ENCODE measurements around the gene WDR45.
A peak's percentile ranks its signal among the peaks of the same experiment; 100 is the strongest.

The WDR45 gene

DNA sequence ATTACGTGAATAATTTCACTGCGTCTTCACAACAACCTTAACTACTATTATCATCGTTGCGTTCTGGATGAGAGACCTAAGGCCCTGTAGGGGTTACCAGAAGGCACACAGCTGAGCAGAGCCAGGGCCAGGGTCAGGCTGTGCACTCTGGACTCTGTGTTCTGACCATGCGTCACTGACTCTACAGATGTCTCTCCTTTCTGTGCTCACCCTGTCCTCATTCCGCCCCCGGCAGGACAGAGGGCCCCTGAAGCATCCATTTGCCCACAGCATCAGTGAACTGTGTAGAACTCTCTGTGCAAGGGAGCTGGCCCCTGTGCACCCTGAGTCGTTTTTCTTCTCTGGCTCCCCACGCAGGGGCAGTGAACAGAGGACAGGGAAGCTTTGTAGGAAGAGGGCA, 22.5 kb upstream of the WDR45 start:
- TF ChIP-seq, protein P1, sequence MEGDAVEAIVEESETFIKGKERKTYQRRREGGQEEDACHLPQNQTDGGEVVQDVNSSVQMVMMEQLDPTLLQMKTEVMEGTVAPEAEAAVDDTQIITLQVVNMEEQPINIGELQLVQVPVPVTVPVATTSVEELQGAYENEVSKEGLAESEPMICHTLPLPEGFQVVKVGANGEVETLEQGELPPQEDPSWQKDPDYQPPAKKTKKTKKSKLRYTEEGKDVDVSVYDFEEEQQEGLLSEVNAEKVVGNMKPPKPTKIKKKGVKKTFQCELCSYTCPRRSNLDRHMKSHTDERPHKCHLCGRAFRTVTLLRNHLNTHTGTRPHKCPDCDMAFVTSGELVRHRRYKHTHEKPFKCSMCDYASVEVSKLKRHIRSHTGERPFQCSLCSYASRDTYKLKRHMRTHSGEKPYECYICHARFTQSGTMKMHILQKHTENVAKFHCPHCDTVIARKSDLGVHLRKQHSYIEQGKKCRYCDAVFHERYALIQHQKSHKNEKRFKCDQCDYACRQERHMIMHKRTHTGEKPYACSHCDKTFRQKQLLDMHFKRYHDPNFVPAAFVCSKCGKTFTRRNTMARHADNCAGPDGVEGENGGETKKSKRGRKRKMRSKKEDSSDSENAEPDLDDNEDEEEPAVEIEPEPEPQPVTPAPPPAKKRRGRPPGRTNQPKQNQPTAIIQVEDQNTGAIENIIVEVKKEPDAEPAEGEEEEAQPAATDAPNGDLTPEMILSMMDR (conservative IDR thresholded peaks at IDR 0.05), result no peak
- no peak for TF ChIP-seq ZFX (IDR thresholded peaks at IDR 0.05)
- H3K27ac ChIP-seq, result peak overlapping the region; percentile 84

DNA sequence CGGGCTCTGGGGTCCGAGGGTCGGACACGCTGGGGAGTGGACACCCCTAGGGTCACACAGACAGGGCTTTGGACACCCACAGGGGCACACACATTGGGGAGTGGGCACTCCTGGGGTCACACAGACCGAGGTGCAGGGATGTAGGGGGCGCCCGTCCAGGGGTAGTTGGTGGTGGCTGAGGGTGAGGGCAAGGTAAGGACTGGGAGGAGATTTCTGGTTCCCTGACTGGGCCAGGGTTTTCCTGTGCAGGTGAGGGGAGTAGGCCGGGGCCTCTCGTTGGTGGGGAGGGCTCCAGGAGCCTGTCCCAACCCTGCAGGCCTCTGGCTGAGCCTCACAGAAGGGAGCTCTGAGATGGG, 21.9 kb upstream of the WDR45 start:
- TF ChIP-seq, protein P1 (conservative IDR thresholded peaks at IDR 0.05), result no peak
- no peak for TF ChIP-seq ZFX (IDR thresholded peaks at IDR 0.05)
- peak overlapping the region; percentile 84 for H3K27ac ChIP-seq

DNA sequence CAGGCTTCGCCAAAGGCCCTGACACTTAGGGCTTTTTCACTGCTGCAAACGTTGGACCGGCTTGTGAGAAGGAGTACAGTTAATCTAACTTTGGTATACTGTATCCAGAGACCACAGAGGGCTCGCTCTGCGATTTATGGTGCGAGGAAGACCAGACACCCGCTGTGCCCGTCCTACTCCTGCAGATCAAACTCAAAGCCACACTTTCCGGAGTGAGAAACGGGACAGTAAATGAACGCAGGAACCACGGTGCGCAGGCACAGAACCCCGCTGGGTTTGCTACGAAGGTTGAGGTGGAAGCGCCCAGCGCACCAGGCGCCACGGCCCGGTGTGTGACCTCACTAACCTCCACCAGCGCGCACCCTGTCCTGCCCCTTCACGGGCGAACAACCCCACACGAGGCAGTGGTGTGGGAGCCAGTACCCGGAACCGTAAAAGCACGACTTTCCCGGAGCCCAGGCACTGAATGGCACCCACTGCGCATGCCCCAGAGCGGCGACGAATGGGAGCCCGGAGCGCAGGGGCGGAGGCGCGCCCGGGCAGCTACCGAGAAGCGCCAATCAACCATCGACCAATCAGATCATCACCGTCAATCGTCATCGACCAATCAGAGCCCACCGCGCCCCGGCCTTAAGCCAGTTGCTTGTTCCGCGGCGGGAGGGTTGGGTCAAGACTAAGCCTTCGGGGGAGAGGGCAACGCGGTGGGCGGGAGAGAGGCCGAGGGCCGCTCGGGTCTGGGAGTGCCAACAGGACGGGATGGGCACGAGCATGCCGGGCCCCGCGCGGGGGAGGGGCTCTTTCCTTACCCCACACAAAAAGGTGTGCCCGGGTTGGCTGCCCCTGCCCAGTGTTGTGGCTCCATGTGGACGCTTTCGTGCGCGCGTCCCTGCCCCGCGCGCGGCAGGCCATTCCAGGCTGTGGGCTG, 21.3 kb upstream of the WDR45 start:
- peak; percentile 23; the same call in 1 of the 2 replicates for TF ChIP-seq ZFX (IDR thresholded peaks at IDR 0.05)
- TF ChIP-seq, protein P1 (conservative IDR thresholded peaks at IDR 0.05), result no peak
- H3K27ac ChIP-seq, result peak overlapping the region; percentile 84

DNA sequence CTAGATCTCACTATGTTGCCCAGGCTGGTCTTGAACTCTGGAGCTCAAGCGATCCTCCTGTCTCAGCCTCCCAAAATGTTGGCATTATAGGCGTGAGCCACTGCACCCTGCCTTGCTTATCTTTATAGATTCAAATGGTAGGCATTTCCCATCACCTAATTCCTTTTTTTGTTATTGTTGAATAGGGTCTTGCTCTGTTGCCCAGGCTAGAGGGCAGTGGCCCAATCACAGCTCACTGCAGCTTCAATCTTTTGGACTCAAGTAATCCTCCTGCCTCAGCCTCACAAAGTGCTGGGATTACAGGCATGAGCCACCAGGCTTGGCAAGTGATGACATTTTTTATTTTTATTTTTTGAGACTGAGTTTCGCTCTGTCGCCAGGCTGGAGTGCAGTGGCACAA, 16.7 kb upstream of the WDR45 start:
- no peak overlapping the region for H3K27ac ChIP-seq
- TF ChIP-seq, protein P1 (conservative IDR thresholded peaks at IDR 0.05), result no peak
- TF ChIP-seq ZFX (IDR thresholded peaks at IDR 0.05), result no peak

DNA sequence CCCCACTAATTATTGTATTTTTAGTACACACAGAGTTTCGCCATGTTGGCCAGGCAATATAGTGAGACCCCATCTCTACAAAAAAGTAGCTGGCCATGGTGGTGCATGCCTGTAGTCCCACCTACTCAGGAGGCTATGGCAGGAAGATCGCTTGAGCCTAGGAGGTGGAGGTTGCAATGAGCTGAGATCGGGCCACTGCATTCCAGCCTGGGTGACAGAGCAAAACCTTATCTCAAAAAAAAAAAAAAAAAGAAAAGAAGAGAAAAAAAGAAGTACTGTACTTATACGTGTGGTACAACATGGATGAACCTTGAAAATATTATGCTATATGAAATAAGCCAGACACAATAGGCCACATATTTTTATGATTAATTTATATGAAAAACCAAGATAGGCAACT, 9.9 kb upstream of the WDR45 start:
- no peak for TF ChIP-seq ZFX (IDR thresholded peaks at IDR 0.05)
- TF ChIP-seq, protein P1 (conservative IDR thresholded peaks at IDR 0.05), result no peak
- no peak overlapping the region for H3K27ac ChIP-seq

DNA sequence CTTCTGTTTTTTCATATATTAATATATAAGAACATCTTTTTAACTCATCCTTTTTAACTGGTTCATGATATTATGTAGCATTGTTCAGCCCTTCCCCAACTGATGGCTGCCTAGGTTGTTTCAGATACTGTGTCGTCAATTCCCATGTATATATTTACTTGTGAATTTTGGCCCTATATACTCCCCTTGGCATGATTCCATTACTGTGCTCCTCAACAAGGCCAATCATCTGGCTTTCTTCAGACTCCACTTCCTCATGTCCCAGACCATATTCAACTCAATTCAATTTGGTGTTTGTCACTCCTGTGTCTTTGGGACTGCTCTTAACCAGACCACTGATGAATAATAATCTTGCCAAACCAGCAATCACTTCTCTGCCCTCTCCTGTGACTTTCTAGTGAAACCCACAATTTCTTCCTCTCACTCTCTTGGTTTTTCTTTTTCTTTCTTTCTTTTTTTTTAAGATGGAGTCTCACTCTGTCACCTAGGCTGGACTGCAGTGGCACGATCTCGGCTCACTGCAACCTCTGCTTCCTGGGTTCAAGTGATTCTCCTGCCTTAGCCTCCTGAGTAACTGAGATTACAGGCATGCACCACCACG, 2.7 kb upstream of the WDR45 start:
- TF ChIP-seq ZFX (IDR thresholded peaks at IDR 0.05), result no peak
- TF ChIP-seq, protein P1 (conservative IDR thresholded peaks at IDR 0.05), result no peak
- no peak overlapping the region for H3K27ac ChIP-seq

DNA sequence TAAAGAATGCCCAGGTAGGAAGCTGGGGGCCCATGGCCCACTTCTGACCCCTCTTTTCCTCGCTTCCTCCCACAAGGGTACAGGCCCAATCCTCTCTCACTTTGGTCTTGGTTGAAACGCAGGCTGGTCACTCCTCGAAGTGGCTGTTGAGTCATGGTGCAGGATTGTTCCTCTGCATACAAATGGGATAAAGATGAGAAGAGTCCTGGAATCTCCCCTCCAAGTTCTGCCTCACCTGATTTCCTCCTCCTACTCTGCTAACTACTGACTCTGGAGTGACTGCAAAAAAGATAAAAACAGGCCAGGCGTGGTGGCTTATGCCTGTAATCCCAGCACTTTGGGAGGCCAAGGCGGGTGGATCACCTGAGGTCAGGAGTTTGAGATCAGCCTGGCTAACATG, 1.7 kb downstream of the WDR45 start:
- TF ChIP-seq, protein P1 (conservative IDR thresholded peaks at IDR 0.05), result no peak
- no peak for TF ChIP-seq ZFX (IDR thresholded peaks at IDR 0.05)
- H3K27ac ChIP-seq, result no peak overlapping the region
